D721Med (cell line): ENCODE data around the gene CEP97.
"Not testable (repeated sequence)": the region's sequence is repeated elsewhere in the genome, so short reads cannot be mapped to it uniquely, and the experiment has no call there.

Source experiments
- DNase-seq: peaks from one replicate; pipeline ENCODE4 v3.0.0; 2011; ENCODE audit warnings: low spot score; ENCODE audit not compliant: insufficient read length
- FAIRE-seq: peaks from 2 replicates; lab custom pipeline; 2011; peaks lifted over from hg19 to GRCh38; lab: Jason Lieb, UNC
- CTCF ChIP-seq: IDR thresholded peaks from 2 replicates; pipeline ENCODE4 v1.5.1; 2012; ENCODE audit warnings: mild to moderate bottlenecking, control low read depth; ENCODE audit not compliant: insufficient read depth; ENCODE audit errors: missing control alignments

The CEP97 gene

GRCh38 chr3:101762041-101762646 lies 37.7 kb downstream of the CEP97 start:
- FAIRE-seq (no peak), DNase-seq (no peak)
- TF ChIP-seq CTCF: no peak

- not testable (repeated sequence) for FAIRE-seq, DNase-seq
These were observed 53.4 kb downstream of the CEP97 start for GRCh38 chr3:101777745-101778281.

GRCh38 chr3:101778385-101779046 lies 54.1 kb downstream of the CEP97 start:
- DNase-seq (no peak), FAIRE-seq (no peak)
- no peak for TF ChIP-seq CTCF

- no peak for TF ChIP-seq CTCF
- peak; percentile 26 for DNase-seq
- FAIRE-seq: no peak
These were observed 54.8 kb downstream of the CEP97 start, which contains the start of gene NXPE3 for GRCh38 chr3:101779047-101779821. TSS of gene NXPE3 (plus strand) at chr3:101779211. CDS start at chr3:101785597, 6,386 bp downstream.

GRCh38 chr3:101779822-101780381 lies 55.5 kb downstream of the CEP97 start:
- no peak for TF ChIP-seq CTCF
- FAIRE-seq (no peak), DNase-seq (no peak)

GRCh38 chr3:101780661-101781060 lies 56.2 kb downstream of the CEP97 start:
- DNase-seq: no peak
- FAIRE-seq: no peak
- no peak for TF ChIP-seq CTCF

- TF ChIP-seq CTCF: no peak
- no peak for DNase-seq
- FAIRE-seq: no peak
These were observed 56.8 kb downstream of the CEP97 start for GRCh38 chr3:101781166-101781565.
